GM21529 (cell line): ENCODE data around the gene SLC22A1.
"Not testable (repeated sequence)": the region's sequence is repeated elsewhere in the genome, so short reads cannot be mapped to it uniquely, and the experiment has no call there.

ENCODE experiments used
- ATAC-seq: cut with Tn5 transposase; IDR thresholded peaks from one replicate; pipeline ENCODE4 v1.9.1; 2021; ENCODE audit not compliant: unreplicated experiment

SLC22A1 gene

DNA sequence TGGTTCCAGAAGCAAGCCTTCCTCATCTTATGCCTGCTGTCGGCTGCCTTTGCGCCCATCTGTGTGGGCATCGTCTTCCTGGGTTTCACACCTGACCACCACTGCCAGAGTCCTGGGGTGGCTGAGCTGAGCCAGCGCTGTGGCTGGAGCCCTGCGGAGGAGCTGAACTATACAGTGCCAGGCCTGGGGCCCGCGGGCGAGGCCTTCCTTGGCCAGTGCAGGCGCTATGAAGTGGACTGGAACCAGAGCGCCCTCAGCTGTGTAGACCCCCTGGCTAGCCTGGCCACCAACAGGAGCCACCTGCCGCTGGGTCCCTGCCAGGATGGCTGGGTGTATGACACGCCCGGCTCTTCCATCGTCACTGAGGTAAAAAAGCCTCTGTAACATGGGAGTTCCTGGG lies 366 bp downstream of the SLC22A1 start:
- ATAC-seq, result no peak

DNA sequence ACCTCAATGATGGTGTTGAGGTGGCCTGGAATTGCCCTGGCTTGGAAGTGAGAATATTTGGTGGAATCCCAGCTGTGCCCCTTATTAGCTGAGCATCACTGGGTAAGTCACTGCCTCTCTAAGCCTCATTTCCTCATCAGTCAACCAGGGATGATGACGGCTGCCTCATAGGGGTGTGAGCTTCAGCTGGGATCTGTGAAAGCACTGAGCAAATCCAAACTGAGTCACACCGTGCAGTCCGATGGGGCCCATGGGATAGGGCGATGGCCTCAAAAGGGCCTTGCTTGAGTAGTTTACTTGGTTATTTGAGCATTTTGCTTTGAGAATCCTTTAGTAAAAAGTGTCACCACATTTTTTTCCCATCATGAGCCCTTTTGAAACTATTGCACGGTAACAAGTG lies 1.1 kb downstream of the SLC22A1 start:
- no peak for ATAC-seq

DNA sequence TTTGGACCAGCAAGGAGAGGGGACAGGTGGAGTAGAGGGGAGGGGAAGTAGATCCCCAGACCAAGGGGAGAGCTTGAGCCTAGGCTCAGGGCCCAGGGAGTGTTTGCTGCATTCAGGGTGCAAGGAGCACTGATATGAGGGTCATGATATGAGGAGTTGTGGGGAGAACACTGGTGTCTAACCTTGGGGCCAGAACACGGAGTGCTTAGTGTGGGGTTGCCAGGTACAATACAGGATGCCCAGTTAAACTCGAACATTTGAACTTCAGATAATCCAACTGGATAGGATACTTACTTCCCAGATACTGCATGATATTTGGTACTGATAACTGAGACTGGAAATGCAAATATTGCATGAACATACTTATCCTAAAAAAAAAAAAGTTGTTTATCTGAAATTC lies 2.4 kb downstream of the SLC22A1 start:
- no peak for ATAC-seq

DNA sequence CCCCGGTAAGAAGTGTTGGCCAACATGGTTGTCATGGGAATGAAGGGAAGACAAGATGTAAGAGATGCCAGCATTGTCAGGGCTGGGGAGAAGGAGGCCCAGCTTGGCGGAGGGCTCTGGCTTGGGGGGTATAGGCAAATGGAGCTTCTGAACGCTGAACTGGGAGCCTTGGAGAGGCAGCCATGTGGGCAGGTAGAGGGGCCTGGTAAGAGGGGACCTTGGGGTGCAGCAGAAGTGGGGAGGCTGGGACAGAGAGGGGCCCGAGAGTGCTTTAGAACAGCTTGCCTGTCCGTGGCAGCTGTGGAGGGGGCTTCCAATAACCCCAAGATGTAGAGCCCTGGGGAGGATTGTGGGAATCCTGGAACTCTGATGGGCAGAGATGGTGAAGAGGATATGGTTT lies 3.0 kb downstream of the SLC22A1 start:
- no peak for ATAC-seq

DNA sequence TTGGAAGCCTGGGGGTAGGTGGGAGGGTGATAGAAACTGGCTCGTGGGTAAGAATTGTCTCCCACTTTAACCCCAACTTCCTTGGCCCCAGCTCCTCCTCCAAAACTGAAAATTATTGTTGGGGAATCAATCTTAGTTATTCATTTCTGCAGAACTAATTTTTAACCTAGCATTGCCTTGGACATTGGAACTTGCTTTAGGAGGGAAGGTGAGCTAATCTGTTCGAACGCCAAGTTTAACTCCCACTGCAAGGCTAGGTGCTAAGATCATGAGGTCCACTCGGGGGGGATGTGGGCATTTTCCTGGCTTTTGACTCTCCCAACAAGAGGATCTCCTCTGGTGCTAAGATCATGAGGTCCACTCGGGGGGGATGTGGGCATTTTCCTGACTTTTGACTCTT lies 3.5 kb downstream of the SLC22A1 start:
- not testable (repeated sequence) for ATAC-seq

DNA sequence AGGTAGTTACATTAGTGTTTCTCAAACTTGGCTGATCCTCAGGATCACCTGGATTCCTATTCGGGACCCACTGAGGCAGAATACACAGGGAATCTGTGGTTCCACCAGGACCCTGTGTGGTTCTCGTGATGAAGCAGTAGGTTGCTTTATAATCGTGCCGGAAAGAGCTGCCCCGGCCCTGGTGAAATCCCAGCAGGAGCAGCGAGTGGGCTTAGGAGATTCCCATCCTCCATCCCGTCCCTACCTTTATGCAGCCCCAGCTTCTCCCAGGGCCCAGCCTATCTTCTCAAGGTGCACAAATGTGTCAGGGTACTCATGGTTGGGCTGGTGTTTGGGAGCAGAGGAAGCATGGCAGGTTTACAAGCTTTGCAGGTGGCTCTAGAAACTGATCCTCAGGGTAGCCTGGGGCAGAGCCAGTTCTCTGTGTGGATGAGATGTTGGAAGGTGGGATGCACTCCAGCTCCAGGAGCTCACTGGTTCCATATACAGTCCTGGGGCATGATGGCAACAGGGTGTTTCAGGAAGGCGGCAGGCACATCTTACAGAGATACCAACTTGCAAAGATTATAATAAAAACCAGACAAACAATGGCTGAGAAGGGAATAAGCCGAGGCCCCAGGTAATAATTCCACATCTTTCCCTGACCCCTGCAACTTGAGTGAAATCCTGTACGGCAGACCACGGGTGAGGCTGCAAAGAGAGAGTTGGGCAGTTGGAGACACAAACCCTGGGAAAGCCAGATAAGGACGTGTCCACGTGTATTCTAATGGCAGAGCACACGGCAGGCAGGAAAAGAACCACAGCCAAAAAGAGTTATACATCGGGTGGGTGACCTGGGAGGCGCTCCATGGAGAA lies 5.9 kb downstream of the SLC22A1 start:
- no peak for ATAC-seq

DNA sequence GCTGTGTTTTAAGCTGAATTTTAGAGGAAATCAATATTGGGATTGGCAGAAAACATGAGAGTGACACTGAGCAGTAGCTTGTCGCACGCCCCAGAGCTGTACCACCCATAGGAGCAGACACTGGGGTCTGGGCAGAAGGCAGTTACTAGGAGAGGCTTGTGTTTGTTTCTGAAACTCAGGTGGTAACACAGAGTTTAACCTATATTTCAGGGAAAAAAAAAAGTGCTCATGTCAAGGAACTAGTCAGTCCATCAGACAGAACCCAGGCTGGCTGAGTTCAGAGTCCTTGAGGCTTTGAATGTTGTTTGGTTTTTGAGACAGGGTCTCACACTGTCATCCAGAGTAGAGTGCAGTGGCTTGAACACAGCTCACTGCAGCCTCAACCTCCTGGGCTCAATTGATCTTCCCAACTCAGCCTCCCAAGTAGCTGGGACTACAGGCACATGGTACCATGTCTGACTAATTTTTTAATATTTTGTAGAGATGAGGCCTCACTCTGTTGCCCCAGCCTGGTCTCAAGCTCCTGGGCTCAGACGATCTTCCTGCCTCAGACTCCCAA lies 6.6 kb downstream of the SLC22A1 start:
- no peak for ATAC-seq

DNA sequence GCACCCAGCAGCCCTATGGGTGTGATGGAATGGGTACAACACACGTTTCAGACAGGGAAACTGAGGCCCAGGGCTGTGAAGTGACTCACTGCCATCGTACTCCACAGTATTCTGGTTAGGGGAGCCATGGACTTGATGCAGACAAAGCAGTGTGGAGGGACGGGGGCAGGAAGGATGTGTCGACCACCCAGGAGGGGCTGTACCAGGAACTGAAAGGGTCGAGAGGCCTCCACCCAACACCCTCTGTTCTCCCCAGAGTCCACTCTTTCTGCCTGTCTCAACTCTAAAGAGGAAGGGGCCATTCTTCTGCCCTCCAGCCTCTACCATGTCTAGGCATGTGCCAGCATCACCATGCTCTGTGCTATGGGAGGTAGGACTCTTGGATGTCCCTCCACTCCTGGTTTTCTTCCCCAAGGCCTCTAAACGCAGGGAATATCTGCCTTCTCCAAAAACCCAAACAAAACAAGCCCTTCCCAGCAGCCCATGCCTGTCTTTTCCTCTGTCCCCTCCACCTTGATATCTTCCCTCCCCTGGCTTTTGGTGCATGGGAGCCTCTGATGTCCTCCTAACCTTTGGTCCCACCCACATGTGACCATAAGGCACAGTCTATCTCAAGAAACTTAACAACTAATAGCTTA lies 7.4 kb downstream of the SLC22A1 start:
- no peak for ATAC-seq

DNA sequence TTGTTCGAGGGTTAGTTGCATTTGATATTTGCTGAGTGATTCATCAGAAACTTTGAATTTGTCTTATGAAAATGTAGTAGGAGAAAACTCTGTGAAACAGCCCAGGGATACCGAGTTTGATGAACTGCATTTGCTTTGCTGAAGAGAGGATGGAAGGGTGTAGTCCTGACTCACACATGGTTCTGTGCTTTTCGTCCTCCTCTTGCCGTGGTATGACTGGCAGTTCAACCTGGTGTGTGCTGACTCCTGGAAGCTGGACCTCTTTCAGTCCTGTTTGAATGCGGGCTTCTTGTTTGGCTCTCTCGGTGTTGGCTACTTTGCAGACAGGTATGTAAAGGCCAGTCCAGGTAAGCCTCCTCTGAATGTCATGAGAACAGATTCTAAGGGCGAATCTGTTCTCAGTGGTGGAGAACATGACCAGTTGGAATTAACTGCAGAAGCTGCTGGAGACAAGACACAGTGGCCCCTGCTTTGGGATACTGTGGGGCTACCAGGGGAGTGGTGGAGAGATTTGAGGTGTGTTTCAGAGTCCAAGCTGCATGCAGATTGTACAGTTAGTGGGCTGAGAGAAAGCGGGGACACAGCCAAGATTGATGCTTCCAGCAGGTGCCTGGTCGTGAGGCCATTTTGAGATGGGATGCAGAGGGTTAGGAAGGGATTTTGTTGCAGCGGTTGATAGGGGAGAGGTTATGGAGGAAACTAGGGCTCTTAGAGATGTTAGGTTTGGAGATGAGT lies 8.4 kb downstream of the SLC22A1 start:
- ATAC-seq, result no peak

DNA sequence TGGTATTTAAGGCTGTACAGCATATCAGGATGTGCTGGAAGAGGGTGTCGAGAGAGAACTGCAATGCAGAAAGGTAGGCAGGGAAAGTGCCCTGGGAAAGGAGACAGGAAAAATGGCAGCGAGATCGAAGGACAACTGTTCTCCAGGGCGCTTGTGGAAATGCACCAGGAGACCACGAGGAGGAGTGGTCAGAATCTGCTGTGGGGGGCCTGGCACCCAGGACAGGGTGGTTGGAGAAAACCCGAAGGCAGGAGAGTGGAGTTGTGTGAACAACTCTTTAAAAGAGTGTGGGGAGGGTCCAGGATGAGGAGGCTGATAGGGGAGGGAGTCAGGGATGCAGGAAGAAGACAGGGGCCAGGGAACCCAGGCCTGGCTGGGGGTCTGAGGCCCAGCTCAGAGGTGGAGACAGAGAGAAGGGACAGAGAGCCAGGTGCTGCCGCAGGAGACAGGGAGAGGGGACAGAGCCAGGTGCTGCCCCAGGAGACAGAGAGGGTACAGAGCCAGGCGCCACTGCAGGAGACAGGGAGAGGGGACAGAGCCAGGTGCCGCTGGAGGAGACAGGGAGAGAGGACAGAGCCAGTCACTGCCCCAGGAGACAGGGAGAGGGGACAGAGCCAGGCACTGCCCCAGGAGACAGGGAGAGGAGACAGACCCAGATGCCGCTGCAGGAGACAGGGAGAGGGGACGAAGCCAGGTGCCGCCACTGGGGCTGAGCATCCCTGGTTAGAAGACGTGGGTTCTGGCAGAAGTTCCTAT lies 9.3 kb downstream of the SLC22A1 start:
- ATAC-seq, result no peak

DNA sequence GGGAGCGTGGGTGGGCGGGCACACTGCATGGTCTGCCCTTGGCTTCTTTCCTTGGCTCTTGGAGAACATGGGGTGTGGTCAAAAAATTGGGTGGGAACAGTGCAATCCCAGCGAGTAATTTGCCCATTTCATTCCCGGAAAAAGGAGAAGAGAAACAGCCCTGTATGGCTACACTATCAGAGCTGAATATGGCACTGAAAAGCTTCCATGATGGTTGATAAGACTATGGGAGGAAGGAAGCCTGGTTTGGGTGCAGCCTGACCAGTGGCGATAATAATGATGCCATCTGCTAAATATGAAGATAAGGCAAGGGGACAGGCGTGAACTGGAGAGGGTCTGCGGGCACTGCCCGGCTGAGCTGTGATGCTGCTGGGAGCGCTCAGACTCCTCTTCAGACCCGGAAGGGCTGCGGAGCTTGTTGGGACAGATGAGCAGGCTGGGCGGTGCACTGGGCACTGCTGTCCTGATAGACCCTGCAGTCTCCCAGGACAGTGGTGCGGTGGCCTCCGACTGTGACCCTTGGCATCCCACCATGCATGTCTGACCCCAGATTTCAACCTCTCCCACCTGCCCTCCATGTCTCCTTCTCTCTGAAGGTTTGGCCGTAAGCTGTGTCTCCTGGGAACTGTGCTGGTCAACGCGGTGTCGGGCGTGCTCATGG lies 10.2 kb downstream of the SLC22A1 start:
- ATAC-seq, result no peak

DNA sequence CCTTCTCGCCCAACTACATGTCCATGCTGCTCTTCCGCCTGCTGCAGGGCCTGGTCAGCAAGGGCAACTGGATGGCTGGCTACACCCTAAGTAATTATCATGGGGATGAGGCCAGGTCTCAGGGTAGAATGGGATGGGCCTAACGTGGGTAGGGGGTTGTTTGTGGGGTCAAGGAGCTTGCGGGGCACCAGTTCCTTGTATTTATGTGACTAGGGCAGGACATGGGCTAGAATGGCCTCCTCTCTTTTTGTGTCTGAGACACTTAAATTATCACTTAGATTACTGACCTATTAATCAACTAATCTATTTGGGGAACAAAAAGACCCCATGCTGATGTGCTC lies 10.7 kb downstream of the SLC22A1 start:
- no peak for ATAC-seq

DNA sequence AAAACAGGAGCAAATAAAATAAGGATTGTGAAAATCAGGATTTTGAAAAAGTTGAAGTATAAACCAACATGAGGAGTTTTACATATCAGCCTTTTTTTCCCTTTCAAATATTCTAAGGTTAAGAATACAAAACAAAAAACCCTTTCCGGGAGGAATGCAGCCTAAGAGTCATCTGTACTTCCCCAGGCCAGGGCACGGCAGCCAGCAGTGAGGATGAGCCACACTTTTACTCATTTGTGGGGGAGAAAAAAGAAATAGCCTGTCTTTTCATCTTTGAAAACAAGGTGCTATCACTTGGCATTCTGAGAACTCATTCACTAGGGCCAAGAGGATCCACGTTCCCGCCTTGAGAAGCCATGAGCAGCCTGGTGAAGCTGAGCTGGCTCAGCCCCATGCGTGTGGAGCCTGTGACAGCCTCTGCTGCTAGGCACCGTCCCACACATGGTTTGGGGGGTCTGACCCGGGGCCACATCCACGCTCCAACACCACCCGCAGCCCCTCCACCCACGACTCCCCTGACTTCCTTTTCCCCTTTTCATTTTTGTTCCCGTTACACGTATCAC lies 11.2 kb downstream of the SLC22A1 start:
- no peak for ATAC-seq

DNA sequence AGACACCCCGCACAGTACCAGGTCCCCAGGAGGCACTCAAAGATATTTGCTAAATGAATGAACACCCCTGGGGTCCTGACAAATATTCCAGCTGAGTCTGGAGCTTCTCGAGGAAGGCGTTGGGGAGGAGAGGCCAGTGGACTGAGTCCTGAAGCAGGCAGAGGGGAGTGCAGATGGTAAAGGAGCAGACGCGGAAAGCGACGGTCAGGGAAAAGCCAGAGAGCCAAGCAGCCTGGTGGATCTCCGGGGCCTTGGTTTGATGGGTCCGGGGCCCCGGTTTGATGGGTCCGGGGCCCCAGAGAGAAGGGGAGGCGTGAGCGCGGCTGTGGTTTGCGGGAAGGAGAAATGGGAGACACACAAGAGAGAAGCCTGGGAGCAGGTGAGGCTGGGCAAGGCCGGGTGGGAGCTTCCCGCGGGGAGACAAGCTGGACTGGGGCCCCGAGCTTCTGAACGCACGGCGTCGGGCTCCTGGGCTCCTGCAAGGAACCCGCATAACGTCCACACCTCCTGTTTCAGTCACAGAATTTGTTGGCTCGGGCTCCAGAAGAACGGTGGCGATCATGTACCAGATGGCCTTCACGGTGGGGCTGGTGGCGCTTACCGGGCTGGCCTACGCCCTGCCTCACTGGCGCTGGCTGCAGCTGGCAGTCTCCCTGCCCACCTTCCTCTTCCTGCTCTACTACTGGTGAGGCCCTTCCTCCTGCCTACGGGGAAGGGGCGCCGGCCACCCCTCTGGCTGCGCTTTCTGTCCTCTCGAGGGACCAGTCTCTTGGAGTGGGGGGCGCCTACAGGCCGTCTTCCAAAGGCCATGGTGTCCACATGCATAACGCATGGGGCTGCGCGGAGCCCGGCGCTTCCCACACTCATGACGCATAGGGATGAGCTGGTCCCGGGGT lies 12.1 kb downstream of the SLC22A1 start:
- no peak for ATAC-seq

DNA sequence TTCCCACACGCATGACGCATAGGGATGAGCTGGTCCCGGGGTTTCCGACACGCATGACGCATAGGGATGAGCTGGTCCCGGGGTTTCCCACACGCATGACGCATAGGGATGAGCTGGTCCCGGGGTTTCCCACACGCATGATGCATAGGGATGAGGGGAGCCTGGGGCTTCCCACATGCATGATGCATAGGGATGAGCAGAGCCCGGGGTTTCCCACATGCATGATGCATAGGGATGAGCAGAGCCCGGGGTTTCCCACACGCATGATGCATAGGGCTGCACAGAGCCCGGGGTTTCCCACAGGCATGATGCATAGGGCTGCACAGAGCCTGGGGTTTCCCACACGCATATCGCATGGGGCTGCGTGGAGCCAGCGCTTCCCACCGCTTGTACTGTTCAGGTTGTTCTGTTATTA lies 12.7 kb downstream of the SLC22A1 start:
- ATAC-seq, result not testable (repeated sequence)

DNA sequence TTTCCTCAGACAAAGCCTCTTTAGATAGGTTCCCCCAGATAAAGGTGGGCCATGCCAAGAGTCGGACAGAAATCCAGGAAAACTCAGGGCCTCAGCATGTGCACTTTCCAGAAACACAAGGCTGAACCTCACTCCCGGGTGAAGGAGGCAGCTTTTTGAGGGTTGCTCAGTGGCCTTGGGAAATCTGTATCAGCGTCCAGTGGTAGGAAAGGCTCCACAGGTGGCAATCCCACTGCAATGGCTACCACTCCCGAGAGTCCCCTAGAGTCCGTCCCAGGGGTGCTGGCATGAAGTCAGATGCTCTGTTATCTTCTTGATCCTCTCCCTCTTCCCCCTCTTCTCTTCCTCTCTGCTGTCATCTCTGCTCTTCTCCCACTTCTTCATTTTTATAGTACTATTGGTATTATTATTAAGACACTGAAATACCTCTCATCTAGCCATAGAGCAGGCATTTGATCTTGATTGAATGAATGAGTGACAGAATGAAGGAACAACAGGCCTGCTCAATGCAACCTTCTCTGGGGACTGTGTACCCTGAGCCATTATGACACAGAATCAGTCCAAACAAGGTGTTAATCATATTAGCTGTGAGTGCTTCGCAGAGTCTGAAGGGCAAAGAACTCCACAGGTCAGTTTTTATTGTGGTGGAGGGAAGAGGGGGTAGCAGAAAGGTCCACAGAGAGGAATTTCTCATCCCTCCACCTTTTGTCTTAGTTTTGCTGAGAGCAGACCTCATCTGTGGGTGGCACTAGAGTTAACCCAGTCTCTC lies 13.3 kb downstream of the SLC22A1 start:
- no peak for ATAC-seq

DNA sequence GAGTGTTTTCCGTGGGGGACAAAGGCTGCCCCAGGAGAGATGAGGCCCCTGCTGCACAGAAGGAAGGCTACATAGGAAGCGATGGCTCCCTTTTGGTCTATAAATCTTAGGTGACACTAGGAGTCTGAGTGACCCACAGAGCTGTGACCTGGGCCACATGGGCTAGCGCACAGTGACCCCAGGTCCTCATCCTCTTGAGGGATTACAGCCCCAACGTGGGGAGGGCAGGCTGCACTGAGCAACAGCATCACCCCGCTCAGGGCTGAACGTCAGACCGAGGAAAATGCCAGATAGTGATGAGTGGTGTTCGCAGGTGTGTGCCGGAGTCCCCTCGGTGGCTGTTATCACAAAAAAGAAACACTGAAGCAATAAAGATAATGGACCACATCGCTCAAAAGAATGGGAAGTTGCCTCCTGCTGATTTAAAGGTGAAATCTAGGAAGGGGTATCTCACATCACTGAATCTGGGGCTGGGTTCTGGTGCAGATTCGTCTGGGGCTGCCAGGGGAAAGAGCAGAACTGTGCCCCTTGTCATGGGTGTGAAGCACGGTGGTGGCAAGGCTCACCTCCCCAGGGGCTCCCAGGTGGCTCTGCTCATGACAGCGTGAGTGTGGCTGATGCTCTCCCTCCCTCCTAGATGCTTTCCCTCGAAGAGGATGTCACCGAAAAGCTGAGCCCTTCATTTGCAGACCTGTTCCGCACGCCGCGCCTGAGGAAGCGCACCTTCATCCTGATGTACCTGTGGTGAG lies 14.5 kb downstream of the SLC22A1 start:
- no peak for ATAC-seq
